NCI-H2227 (cell line): ENCODE measurements around the gene FZR1.

Source experiments
- DNase-seq: peaks from one replicate; lab custom pipeline; 2025; ENCODE audit not compliant: unreplicated experiment; lab: John Stamatoyannopoulos, UW

The FZR1 gene

GRCh38 chr19:3513229-3514140 lies 7.4 kb downstream of the FZR1 start:
- DNase-seq = no peak

GRCh38 chr19:3514930-3515329 lies 8.8 kb downstream of the FZR1 start:
- DNase-seq = no peak

- DNase-seq = no peak
Observed at GRCh38 chr19:3515891-3516422, 9.8 kb downstream of the FZR1 start.

GRCh38 chr19:3516675-3517207 lies 10.6 kb downstream of the FZR1 start:
- DNase-seq = no peak

- no peak for DNase-seq
Observed at GRCh38 chr19:3517638-3518037, 11.5 kb downstream of the FZR1 start.

GRCh38 chr19:3518255-3518654 lies 12.1 kb downstream of the FZR1 start:
- DNase-seq = no peak

- DNase-seq = no peak
Observed at GRCh38 chr19:3518659-3519058, 12.5 kb downstream of the FZR1 start.

GRCh38 chr19:3519126-3519525 lies 13.0 kb downstream of the FZR1 start:
- DNase-seq = no peak

- no peak for DNase-seq
Observed at GRCh38 chr19:3520166-3521103, 14.3 kb downstream of the FZR1 start.

- DNase-seq = no peak
Observed at GRCh38 chr19:3521104-3521445, 15.0 kb downstream of the FZR1 start.

- DNase-seq = no peak
Observed at GRCh38 chr19:3522421-3523360, 16.6 kb downstream of the FZR1 start.

- DNase-seq = no peak
Observed at GRCh38 chr19:3523361-3524077, 17.4 kb downstream of the FZR1 start.

- no peak for DNase-seq
Observed at GRCh38 chr19:3524078-3524842, 18.1 kb downstream of the FZR1 start.

GRCh38 chr19:3524904-3525451 lies 18.9 kb downstream of the FZR1 start:
- no peak for DNase-seq

GRCh38 chr19:3526507-3527237 lies 20.6 kb downstream of the FZR1 start:
- no peak for DNase-seq

GRCh38 chr19:3527238-3527910 lies 21.3 kb downstream of the FZR1 start:
- DNase-seq = no peak

GRCh38 chr19:3528080-3528479 lies 22.0 kb downstream of the FZR1 start:
- DNase-seq = no peak
